Stimulated activated CD4-positive, alpha-beta T cell treated with anti-CD3 and anti-CD28 coated beads, Interleukin-2, amount 100 ng/mL, for 48 hours (primary cell): Measurements from ENCODE around the gene ETV6.
"Not testable (repeated sequence)": the region's sequence is repeated elsewhere in the genome, so short reads cannot be mapped to it uniquely, and the experiment has no call there.

ENCODE experiments used
- DNase-seq, 2 donors: peaks; one replicate each; pipeline ENCODE4 v3.0.0-alpha.2; 2020

ETV6 gene

DNA sequence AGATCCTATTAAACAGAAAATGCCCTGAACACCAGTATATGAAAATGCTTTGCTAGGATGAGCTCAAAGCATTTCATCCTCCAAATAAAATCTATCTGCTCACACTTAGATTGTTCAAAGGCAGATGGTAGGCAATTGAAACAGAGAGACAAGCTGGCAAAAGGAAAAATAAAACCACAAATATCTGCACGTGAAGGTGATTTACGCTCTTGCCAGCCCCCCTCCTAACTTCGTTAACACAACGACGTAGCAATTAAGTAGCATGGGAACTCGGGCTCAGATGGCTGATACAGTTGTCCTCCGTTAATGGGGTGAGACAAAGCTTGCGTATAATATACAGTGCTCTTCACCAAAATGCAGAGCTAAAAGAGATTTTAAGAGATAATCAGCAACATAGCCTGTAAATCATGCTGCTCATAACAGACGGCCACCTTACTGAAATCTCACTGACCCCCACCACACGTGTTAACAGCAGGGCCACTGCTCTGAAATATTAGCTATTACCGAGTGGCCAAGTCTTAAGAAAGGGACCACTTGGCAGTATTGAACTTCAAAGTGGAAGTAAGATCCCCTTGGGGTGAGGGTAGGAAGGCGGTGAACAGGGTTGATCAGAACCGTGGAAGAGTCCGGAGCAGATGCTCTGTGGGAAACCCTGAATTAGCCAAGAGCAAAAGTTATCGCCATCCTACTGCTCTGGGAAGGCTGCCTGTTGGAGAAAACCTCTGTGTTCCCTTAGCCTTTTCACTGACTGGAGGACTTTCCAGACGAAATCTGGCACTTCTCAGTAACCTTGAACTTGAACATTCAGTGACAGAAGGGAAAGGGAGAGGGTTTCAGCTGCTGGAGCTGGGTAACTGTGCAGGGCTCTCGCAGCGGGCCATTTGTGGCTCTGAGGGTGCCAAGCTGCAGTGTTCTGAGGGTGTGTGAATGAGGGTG lies 23.1 kb downstream of the ETV6 start:
- DNase-seq: no peak

DNA sequence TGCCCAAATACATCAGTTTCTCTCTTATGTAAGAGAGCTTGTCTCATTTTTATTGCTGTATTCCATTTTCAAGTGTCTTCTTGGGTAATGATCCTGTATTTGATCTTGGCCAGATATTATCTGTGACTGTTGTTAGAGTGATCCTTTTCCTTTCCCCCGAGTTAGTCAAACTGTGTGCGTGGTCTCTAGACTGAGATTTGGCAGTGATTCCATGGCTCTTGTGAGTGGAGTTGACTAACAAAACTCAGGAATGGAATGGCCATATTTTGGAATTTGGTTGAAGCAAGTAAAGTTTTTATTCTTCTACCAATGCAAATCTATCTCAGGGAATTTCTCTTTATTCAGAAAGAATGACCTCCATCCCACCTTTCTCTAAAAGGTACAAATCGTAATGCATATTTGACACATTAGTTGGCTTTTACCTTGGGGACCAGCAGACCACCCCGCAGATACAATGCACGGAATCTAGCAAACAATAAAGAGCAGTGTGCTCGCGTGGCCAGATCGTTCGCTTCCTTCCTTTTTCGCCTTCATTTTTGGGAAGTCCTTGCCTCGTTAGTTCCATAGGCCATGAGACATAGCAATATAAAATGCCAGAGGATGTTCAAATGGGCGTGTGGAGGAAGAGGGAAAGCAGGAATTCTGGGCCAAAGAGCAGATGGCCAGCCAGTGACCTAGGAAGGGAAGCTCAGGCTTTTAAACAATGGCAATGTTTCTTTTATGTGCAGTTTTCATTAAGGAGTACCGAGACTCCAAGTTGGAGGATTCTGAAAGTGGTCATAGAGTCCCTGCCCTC lies 24.4 kb downstream of the ETV6 start:
- no peak for DNase-seq

DNA sequence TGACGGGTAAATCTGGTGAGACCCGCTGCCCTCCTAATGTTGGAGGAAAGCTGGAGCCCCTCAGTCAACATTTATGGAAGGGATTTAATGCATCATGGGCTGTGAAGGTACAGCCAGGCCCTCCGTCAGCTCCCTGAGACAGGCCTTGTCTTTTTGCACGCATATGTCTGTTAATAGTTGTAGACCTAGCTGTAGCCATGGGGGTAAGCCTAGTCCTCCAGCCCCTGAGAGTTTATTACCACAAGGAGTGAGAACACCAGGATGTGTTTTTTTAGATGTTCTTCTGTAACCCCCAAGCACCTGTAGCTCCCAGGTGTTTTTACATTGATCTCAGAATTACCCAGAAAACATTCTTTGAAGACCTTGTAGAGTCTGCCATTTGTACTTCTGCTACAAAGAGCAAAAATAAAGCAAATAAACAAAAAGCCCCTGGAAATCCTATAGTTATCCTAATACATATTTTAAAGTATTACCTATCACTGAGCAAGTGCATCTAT lies 25.5 kb downstream of the ETV6 start:
- no peak for DNase-seq

DNA sequence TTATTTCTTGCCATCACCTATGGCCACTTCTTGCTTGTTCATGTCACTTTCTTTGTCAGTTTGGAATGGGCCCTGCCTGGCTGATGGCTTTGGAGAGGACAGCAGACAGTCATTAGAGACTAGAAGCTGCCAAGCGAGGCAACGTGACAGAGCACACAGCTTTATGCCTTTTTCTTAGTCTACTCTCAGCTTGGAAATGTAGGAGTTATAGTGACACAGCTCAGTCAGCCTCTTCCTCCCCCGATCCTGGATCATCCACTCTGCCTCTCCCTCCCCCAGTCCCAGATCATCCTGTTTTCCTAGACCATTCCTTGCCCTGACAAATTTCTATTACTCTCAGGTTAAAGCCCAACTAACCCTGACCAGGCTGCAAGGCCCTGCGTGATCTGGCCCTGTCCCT lies 26.6 kb downstream of the ETV6 start:
- no peak for DNase-seq

DNA sequence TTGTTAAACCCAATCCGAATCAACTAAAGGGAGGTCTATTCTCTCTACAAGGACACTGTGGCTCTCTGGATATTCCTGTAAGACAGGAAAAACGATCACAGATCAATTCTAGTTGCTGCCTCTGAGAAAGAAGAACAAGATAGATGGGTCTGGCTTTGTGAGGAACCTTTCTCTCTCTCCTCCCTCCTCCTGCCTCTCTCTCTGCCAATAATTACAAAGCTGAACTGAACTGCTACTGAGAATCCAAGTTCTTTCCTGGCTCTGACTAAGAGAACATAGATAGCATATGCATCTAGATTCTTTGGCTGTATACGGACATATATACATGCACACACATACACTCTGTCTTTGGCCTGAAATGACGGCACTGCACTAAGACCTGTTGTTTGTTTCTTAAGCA lies 27.6 kb downstream of the ETV6 start:
- DNase-seq: no peak

DNA sequence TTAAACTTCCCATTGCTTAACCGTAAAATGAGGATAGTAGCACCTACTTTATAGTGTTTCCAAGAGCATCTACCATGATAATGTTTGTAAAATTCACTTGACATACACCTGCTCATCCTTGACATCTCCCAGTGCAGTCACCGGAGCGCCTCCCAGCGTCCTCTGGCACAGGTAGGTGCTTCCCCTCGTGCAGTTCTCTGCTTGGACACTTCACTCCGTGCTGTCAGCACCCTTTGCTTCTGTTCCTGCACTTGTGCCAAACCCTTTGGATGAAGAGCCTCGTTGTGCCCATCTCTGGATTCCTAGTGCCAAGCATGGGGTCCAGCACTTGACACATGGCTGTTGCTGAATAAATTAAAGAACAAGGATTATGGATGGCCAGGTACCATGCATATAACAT lies 28.3 kb downstream of the ETV6 start:
- no peak for DNase-seq

DNA sequence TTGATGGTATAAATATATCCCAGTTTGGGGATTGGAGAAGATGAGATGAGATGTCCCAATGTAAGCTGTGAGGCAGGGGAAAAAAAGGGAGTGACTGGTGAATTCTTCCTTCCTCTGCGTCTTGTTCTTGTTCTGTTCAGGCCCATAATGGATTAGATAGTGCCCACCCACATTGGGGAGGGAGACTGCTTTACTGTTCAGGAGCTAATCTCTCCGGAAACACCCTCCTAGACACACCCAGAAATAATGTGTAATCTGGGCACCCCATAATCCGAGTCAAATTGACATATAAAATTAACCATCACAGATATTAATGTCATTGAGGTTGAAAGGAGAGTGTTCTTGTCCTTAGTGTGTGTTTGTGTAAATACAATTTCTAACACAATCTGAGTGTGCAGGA lies 29.3 kb downstream of the ETV6 start:
- DNase-seq: no peak

DNA sequence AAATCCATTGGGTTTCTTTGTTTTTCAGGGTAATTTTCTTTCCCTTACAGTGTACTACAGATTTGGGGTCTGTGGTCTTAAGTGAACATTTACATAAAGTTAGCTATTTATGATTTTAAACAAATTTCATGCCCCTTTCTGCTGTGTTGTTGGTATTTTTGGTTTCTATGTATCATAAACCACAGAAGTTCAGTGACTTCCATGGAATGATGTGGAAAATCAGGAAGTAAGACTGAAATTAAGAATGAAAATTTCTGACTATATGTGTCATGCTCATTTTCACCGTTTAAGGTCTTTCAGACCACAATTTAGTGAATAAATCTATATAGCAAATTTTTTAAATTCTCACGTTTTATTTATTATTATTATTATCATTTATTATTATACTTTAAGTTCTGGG lies 31.7 kb downstream of the ETV6 start:
- no peak for DNase-seq

DNA sequence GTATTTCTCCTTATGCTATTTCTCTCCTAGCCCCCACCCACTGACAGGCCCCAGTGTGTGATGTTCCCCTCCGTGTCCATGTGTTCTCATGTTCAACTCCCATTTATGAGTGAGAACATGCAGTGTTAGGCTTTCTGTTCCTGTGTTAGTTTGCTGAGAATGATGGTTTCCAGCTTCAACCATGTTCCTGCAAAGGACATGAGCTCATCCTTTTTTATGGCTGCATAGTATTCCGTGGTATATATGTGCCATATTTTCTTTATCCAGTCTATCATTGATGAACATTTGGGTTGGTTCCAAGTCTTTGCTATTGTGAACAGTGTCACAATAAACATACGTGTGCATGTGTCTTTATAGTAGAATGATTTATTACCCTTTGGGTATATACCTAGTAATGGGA lies 32.2 kb downstream of the ETV6 start:
- not testable (repeated sequence) for DNase-seq

DNA sequence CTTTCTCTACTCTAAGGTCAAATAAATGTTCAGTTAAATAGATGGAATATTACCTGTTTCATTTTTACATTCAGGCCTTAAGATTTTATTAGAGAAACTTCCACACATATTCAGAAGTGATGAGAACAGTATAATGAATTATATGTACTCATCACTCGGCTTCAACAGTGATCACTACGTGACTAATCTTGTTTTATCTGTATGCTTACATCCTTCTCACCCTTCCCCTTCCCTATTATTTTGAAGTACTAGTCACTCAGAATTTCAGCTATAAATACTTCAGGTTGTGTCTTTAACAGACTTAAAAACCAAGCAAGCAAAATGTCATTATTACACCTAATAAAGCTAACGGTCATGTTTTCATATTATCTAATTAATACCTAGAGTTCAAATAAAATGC lies 34.9 kb downstream of the ETV6 start:
- DNase-seq: no peak

DNA sequence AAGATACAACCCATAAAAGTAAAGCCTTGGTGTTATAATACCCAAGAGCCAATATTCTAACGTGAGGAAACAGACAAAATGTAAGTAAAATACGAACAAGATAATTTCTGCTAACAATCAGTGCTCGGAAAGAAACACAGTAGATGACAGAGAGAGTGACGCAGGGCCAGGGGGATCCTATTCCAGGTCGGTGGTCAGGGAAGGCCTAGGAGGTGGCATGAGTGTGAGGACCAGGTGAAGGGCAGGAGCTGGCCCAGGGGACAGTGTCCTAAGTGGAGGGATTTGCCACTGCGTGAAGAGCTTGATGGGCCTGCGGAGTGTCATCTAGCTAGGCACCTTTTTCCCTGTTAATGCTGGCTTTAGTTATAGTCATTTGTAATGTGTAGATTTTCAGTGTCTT lies 35.3 kb downstream of the ETV6 start:
- no peak for DNase-seq

DNA sequence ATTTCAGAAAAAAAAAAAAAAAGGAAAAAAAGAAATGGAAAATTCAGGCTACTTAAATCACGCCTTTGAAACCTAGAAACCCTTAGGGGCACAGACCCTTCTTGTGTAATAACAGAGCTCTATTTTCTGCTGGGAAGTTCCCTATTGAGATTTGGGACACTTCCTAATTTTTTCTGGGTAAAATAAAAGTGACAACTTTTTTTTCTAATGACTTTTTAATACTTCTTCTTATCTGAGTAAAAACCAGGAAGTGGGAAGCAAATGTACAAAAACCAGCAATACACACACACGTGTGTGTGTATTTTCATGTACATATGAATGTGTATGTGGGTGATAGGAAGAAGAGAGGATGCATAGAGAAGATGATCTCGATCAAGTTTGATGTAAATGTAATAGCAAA lies 35.8 kb downstream of the ETV6 start:
- no peak for DNase-seq

DNA sequence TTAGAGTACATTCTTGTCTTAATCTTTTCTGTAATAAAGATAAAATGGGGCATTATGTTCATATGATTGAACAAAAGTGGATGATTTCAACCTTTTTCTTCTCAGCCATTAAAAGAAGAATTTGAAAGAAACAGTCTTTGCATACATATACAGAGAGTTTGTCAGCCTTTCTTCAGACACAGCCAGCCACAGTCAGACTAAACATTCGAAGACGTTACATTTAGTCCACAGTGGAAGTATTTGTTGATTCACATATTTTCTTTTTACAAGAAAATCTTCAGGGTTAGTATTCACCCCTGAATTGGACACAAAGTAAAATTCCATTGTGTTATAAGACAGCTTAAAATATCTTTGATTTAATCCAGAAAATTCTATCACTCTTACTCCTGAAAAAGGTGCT lies 36.2 kb downstream of the ETV6 start:
- DNase-seq: no peak

DNA sequence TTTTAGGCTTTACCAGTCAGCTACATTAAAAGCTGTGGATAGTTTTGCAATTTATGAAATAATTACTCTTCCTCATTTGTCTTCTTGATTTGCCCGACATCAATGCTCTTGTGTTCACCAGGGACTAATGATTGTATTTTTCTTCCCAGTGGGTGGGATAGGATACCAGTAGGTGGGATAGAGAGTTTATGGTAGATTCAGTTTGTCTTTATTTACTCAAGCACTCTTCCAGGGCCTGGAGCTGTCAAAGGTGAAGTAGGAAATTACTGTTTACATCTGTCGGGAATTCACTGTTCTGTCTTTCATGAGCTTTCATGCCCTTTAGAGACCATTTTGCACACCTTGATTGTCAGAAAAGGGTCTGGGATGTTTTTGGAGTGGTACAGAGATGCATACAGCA lies 36.6 kb downstream of the ETV6 start:
- DNase-seq: no peak

DNA sequence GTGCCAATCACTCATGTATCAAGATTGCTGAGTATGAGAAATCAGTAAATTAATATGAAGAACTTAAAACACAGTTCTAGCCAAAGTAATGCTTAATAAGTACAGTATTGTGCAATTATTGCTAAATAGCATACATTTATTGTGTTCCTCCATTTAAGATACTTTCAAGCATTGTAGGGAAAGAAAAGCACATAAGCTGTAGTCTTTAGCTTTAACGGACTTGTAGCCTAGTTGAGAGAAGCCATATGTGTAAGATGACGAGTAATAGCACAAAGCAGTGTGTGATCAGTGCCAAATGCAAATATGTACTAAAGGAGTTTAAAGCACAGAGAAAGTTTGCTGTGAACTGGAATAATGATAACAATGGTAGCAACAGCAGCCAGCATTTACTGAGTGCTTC lies 38.1 kb downstream of the ETV6 start:
- DNase-seq: no peak

DNA sequence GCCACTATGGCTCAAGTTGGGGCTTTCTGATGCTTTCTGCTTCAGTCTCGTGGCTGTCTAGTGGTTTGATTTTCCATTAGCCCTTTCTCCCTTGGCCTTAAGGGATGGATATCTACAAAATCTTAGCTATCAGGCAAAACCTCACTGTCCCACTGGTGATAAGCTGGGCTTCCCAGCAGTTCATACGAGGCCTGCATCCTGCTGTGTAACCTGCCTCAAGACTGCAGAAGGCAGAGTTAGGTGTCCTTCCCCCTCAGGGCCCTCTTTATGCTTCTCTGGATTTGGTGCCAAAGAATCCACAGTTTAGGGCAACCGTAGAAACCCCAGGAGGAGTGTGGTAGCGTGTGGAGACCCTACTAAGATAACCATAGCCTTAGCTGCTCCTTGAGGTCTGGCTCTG lies 38.9 kb downstream of the ETV6 start:
- no peak for DNase-seq

DNA sequence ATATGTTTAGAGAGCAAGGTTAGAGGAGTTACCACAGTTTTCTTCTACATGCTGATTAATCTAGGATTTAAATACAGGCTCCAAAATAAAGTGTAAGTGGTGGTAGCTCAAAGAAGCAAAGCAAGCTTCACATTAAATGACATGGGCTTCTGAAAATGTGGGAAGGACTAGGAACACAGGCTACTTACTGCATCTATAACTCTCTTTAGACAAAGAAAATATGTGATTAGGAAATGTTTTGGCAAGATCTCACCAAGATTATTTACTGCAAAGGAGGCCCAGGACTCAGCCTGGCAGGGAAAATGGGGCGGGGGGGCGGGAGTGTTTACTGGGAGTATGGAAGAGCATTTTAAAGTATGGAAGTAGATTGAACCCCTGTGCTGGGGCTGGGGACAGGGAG lies 39.4 kb downstream of the ETV6 start:
- no peak for DNase-seq

DNA sequence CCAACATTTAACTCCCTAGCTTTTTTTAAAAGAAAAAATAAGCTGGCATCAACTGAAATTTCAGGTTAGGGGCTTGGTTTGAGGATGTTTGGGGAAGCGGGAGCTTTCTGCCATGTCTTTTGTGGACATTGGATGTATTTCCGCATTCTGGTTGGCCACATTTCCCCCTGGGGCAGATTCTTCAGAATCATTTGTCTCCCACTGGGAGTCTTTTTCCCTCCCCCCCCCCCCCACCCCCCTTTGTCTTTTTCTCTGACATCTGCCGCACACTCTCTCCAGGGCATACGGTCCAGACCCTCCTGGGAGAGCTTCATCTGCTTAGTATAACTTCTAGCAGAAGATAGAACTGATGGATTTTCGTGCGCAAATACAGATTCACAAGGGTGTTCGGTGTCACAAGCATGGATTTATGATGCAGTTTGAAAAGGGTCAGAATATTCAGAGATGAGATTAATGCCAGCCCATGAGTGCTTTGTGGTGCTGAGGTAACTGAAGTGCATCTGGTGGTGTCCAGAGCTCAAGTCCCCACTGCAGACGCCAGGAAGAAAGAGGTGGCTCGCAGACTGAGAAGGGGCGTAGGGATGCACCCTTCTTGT lies 40.2 kb downstream of the ETV6 start:
- DNase-seq: no peak

DNA sequence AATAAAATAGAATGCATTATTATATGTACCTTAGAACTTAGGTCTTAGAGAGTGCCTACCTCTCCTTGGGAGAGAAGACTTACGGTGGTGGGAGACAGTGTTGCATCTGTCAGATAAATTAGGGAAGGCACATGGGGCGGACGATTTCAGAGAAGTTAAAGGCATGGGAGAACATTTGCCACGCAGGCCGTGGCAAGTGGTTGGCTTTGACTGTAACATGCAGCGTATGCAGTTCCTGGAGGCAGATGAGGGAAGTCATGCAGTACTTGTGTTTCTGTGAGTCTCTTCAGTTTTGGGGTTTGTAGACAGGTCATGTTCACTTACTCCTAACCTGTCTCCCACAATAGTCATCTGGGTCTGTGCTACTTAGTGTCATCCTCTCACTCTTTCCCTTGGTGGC lies 43.6 kb downstream of the ETV6 start:
- DNase-seq: no peak

DNA sequence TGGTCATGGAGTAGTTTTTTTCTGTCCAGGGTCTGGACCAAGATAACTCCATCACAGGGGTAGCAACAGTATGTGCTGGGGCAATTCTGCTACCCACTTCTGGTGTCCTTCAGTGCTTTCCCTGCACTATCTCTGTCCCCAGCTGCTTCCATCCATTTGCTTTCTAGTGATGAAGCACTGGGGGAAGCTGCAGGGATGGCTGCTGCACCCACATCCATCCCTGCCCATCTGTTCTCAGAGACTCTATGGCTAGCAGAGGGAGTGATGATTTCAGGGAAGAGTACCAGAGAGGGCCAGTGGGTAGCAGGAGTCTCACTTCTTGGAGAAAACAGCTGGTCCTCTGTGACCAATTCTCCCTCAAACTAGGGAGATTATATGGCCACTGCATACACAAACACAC lies 44.1 kb downstream of the ETV6 start:
- no peak for DNase-seq

DNA sequence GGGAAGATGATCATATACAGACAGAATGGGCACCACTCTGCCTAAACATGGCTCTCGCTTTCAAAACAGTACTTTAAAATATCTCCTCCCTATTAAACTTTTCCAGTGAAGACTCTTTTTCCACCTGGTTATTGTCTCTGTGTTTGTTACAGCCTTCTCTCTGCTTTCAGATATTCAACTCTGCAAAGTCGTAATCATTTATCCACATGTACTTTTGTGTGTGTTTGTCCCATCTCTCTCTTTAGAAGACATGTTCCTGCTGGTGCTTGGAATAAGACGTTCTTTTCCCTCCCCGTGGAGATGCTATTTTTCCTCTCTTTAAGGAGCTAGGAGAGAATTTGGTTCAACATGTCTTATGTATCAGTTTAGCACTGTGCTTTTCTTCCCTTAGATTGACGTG lies 45.1 kb downstream of the ETV6 start:
- DNase-seq: no peak

DNA sequence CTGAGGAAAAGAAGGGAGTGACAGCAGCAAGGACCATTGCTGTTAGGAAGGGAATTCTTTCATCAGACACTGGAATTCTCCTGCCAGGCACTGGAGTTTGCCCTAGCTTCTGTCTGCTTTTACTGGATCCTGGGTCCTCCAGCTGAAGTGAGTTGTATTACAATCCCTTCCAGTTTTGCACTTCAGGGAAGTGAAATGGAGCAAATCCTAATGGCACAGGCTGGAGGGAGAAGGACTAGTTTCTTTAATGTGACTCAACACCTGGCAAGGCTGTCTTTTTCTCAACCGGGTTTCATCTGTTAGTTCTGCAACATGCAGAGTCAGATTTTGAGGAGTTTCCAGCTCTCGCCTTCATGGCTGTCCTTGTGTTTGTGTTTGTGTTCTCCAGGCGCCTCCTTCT lies 45.8 kb downstream of the ETV6 start:
- DNase-seq: no peak

DNA sequence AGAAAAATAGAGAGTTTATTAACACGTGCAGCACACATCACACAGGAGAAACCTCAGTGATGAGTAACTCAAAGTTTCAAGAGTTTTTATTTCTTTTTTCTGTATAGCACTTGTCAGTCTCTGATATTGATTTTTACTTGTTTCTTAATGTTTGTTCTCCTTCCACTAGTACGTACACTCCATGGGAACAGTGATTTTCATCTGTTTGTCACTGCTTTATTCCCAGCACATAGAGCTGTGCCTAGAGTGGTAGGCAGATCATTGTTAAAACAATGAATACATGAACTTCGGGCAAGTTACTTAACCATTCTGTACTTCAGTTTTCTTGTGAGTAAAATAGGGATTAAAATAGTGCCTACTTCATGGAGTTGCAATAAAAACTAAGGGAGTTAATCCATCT lies 46.6 kb downstream of the ETV6 start:
- DNase-seq: no peak

DNA sequence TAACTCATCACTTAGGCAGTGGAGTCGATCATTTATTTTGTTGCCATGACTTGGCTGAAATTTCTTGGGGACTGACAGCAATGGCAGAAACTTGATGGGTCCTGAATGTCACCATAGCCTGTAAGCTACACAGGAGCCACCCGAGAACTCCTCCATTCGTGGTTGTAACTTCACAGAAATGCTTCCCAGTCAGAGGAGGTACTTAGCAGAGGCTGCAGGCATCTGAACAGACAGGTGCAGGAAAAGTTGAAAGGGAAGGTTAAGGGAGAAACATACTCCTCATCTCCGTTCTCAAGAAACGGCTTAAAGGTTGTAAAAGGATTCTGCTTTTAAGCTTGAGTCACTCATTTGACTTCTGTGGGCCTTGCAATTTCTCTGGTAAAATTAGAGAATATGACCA lies 47.7 kb downstream of the ETV6 start:
- no peak for DNase-seq
